ENCODE data around the gene CACNA1C.

The CACNA1C gene

DNA sequence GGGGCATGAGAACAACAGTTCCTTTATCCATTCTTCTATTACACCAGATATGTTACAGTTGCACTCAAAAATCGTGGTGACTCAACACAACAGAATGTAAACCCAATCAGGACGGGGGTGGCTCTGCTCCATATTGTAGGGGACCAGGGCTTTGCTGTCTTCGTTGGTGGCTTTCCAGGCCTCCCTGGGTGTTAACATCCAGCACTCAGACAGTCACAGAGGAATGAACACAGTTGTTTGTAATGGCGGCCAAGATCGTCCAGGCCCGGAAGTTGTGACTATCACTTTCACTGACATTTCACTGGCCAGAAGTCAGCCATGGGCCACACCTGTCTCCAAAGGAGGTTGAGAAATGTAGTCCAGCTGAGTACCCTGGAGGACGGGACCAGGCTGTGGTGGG is 204.1 kb downstream of the CACNA1C start:
- DNase-seq (ENCODE audit: low spot score): peak; percentile 44

DNA sequence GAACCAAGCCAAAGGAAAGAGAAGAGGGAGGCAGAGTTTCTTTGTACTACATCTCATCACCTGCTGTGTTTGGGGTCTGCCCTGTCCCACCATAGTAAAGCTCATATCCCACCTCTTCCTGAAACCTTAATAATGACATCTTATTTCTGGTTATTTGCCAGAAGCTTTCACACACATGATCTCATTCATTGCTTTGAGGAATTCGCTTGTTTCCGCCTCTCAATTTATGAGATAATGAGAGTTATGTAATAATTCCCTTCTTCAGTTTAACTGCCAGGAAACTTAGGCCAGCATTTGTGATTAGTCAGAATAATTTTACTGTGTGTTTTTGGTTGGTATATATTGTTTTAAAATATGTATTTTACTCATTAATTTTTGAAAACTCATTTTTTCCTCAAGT is 205.2 kb downstream of the CACNA1C start:
- DNase-seq (ENCODE audit: low spot score): no peak

DNA sequence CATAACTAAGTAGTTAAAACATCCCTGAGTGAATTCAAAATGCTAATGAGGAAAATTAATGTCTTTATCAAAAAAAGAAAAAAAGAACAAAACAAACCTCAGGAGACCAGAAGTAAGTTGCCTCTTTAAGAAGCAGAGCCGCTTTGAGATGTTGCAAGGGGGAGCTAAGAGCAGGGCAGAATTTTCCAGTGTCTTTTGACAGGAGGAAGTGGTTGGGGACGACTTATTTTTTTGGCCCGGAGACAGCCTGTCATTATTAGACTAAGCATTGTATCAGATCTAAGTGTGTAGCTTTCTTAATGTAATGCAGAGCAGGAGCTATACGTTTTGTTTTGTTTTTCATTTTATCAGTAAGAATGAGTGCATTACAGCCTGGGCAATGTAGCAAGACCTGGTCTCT is 206.6 kb downstream of the CACNA1C start:
- no peak for DNase-seq (ENCODE audit: low spot score)

DNA sequence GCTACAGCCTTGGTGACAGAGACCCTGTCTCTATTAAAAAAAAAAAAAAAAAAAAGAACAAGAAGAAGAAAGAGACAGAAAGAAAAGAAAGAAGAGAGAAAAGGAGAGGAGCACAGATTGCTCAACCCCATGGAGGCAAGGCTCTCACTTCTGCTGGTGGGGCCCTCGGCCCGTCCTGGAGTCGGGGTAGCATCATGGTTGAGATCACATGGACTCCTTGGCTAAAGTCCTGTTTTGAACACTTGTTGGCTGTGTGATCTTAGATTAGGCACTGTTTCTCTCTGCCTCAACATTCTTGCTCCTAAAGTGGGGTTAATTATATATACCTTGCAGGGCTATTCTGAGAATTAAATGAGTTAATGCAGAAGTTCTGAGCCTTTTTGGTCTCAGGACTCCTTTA is 207.7 kb downstream of the CACNA1C start:
- DNase-seq (ENCODE audit: low spot score): no peak

DNA sequence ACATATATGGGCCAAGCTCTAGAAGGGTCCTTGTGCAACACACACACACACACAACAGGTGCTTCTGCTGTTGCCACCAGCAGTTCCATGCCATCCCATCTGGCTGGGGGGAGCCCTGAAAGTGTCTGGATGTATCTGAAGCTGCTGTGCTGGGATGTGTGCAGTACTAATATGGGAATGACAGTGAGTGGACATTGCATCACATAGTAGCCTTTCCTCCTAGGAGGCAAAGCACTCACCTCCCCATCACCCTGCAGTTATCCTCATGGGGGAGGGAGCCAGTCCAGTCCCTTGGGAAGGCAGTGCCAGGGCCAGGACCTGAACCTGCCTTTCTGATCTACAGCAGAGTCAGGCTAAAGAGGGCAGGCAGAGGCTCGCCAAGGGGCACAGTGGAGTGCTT is 208.9 kb downstream of the CACNA1C start:
- no peak for DNase-seq (ENCODE audit: low spot score)

DNA sequence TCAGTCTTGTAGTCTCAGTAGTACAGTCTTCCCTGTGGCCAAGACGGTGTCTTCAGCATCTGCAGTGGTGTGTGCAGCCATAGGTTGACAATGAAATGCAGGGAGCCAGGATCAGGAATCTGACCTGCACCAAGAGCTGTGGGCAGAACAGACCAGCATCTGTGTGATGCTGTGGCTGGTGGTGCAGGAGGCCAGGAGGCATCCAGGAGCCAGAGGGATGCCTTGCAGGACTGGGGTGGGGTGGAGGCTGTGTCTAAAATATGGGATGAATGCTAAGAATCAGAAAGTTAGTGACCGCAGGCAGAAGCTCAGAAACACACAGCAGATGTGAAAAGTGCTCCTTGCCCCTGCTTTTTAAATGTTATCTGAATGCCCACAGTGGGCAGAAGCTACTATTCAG is 209.7 kb downstream of the CACNA1C start:
- no peak for DNase-seq (ENCODE audit: low spot score)

DNA sequence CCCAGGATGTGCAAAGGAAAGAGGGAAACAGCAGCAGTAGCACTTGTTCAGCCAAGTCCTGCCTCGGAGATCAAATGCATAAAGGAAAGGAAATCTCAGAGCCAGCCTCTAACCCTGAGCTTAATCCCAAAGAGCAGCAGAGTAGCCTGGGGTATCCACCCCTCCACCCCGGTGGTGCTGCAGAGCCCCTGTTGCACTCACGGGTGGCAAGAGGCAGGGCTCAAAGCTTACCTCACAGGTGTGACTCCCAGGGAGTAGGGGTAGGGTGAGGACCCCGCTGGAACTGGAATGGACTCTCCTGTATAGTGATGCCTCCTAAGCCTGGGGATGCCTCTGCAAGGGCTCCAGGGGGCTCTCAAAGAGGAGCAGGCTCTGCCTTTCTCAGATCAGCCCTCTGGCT is 211.1 kb downstream of the CACNA1C start:
- no peak for DNase-seq (ENCODE audit: low spot score)

DNA sequence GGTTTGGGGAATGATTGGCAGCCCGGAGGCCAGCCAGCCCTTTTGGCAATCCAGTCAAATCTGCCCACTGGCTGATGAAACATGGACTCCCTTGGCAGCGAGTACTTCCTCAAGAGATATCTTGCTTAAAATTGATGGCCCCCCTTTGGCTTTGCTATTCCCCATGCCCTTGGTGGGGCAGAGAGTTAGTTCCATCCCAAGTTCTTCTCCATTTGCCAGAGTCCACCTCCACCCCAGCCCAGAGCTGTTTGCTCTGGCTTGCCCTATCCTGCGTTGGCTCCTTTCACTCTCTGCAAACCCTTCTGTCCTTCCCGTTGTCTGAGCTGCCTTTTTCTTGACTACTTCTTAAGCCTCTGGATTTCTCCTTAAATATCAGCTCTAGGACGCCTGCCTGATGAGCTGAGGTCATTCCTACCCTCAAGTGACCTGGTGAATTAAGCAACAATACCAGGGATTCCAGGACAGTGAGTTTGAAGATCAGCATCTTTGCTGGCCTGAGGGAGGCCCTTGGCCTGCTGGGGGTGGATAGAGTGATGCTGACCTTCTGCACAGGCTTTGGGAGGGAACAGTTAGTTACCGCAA is 212.0 kb downstream of the CACNA1C start:
- peak; percentile 95 for DNase-seq (ENCODE audit: low spot score)

DNA sequence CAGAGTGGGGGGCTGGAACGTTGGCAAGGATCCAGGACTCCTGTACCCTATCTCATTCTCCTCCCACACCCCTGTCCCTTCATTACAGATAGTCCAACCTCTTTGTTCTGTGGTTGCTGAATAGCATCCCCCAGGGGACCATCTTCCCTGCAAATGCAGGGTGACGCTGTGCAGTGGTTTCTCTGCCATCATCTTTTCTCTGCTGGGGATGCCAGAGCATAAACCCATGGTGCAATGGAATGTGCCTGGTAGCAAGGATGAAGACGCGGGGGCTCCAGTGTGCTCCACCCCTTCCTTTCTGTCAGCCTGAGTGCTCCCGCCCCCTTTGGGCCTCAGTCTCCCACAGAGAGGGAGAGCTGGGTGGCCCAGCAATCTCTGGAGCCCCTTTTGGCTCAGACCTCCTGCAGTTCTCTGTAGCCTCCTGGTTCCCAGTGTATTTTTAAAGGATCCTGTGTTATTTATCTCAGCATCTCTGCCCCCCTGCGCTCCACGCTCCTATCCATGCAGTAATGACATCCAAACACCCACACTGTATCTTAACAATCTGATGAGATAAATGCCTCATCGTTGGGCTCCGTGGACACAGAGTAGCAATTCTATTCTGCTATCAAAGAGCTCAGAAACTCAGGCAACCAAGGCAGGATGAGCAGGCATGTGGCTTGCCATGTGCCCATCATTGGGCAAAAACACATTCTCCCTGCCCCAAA is 212.8 kb downstream of the CACNA1C start:
- peak; percentile 70 for DNase-seq (ENCODE audit: low spot score)

DNA sequence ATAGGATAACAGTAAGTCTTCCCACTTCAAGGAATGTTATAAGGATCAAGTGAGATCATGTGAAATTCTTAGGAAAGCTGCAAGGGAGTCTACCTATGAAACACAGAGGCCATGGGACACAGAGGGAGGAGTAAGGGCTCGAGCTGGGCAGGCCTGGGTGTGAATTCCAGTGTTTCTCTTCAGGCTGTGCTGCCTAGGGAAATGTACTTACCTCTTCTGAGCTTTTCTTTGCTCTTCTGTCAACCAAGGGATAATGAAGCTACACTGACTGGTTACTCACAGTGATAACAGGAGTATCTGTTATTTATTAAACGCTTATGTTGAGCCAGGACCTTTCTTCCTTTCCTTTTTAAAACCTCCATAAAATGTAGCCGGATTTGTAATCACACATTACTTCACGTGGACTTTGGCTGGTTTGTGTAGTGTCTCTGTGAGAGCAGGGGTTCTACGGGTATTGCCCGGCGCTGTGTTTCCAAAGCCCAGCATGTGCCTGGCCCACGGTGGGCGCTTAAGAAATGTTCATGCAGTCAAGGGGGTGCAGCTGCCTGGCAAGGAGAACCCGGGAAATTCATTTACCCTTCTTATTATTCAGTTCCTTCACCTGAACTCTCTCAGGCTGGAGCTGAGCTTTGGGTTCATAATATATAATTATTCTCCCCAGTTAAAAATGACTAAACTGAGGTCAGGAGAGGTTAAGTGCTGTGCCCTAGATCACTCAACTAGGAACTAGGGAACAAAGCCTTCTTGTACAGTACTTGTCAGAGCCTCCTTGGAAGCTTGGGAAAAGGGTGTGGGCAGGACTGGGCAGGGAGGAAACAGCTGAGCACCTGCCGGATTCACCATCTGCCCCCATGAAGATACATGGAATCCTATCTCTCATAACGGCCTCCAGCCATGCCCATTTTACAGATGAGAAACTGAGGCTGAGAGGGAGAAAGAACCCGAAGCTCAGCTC is 214.2 kb downstream of the CACNA1C start:
- no peak for DNase-seq (ENCODE audit: low spot score)

DNA sequence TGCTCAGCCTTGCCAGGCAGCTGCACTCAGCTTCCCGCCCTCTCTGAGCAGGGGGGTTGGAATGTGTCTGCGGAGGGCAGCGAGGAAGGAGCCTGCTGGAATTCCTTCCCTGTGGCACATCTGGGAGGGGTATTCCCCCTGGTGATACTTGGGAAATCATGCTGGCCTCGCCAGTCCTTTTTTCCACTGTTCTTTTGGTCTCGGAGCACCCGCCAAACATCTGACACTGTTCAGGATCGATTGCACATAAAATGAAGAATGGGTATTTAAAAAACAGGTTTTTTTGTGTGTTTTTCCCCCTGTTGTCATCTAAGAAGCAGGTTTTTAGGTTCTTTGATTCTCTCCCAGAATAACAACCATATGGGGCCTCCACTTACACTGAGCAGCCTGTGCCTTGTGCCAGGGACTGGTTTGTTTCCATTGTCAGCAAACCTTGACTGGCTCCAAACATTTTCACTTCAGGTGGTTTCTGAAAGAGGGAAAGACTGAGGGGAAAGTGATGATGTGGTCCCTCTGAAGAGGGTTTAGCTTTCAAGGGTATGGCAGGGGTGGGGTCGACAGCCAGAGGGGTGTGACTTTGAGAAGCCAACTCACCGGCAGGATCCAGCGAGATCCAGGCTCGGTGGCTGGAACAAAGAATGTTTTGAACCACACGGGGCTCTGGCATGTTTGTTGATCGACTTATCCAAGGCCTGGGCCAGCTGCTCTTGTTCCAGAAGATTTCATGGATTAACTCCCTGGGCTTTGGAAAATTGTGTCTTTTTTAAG is 215.1 kb downstream of the CACNA1C start:
- peak; percentile 82 for DNase-seq (ENCODE audit: low spot score)

DNA sequence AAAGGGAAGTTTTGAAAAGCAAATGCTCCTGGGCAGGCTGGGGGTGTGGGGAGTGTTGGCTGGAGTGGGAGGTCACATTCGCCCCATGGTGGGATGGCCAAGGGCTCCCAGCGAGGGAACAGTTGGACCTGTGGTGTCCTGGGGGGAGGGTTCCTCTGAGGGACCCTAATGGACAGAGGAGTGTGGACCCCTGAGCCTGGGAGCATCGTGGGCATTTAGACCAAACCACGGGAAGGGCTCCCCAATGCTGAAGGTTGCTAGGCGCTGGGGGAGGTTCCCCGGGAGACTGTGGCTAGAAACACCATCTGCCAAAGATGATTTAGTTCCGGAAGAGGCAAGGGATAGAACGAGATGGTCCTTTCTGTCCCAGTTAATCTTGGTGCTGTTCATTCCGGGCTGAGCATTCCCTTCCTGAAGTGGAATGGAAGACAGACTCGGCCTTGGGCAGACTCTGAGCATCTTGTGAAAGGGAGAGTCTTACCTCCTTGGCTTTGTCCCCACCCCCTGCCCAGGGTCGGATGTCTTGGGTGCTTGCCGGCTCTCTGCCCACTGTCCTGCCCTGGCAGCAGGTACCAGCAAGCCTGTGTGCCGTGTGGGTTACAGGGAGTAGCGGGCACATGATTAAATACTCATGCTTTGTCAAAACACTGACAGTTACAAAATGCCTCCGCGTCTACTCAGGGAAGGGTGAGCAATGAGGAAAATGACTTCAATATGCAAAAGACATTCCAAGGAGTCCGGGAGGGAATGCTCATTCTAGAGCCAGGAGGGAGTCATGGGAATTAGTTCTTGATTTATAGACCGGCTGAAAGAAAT is 215.9 kb downstream of the CACNA1C start:
- peak; percentile 86 for DNase-seq (ENCODE audit: low spot score)

DNA sequence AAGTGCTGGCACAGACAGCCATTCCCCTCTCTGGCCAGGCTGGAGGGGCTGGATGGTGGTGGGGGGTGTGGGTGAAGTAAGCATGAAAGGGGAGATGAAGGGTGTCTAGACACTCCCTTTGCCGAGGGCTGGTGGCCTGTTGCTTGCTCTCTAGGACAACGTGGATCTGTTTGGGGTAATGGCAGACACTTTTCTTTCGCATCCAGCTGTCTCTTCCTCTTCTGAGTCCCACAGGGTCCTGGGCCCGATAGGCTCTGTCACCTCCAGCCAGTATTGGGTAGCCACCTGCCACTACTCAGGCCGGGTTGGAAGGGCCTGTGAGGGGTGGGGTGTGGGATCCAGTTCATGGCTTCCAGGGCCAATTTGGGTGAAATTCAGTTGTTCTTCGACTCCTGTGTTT is 218.1 kb downstream of the CACNA1C start:
- DNase-seq (ENCODE audit: low spot score): no peak

DNA sequence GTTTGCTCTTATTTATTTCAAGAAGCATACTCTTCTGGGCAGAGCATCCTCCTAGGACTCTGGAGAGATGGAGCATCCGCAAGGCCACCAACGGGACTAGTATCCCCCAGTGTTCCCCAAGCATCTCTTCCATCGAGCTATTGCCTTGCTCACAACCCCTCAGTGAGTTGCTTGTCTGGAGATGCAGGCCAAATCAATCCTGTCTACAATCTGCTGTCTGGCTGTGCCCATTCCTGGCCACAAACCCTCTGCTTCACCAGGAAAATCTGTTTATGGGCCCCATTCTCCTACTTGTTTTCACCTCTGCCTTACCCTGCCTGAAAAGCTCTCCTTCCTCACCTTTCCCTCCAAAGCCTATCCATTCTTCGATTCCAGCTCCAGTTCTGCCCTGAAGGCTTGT is 219.2 kb downstream of the CACNA1C start:
- no peak for DNase-seq (ENCODE audit: low spot score)

DNA sequence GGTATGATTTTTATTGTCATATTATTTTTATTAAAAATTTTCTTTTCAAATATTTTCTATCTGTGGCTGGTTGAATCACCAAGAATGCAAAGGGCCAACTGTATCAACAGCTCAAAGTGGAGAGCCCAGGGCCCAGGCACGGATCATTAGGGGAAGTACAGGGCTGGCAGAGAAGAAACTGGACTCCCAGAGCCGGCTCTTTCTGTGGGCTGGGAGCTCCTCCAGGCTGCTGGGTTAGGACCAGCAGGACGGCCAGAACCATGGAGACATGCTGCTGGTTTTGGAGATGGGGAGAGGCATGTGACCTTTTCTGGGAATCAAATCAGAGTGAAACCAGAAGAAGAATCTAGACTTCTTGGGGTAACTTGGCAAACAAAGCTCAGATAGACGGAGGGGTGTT is 220.5 kb downstream of the CACNA1C start:
- DNase-seq (ENCODE audit: low spot score): peak; percentile 71

DNA sequence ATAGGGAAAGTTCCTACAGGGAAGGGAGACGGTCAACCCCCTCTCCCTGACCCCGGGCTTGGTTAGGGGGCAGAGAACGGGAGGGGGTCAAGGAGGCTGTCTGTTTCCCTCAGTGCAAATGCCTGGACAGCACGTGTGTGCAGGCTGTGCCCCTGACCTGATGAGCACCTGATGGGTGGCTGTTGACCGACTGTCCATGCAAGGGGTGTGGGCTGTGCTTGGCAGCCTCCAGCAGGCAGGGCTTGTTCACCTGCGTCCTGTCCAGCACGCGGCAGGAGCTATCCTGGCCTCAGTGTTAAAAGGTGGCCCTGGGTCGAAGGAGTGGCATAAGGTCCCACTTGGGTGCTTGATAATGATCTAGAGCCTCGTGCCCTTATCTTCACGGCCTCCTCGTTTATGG is 221.0 kb downstream of the CACNA1C start:
- no peak for DNase-seq (ENCODE audit: low spot score)

DNA sequence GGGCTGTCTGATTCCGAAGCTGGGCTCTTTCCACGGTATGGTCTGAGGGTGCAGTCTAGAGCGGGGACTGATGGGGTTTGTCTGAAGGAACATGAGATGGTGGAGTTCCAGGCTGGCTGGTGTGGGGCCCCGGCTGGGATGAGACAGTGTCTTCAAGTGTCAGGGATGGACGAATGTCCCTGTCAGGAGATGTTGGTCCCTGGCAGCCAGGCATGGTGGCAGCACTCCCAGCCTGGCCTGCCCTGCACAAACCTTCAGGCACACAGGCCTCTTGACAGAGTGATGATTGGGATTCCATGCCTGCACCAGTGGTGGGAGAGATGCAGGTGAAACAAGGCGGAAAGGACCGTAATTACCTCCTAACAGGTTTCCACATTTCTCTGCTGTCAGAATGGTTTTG is 221.9 kb downstream of the CACNA1C start:
- DNase-seq (ENCODE audit: low spot score): no peak

DNA sequence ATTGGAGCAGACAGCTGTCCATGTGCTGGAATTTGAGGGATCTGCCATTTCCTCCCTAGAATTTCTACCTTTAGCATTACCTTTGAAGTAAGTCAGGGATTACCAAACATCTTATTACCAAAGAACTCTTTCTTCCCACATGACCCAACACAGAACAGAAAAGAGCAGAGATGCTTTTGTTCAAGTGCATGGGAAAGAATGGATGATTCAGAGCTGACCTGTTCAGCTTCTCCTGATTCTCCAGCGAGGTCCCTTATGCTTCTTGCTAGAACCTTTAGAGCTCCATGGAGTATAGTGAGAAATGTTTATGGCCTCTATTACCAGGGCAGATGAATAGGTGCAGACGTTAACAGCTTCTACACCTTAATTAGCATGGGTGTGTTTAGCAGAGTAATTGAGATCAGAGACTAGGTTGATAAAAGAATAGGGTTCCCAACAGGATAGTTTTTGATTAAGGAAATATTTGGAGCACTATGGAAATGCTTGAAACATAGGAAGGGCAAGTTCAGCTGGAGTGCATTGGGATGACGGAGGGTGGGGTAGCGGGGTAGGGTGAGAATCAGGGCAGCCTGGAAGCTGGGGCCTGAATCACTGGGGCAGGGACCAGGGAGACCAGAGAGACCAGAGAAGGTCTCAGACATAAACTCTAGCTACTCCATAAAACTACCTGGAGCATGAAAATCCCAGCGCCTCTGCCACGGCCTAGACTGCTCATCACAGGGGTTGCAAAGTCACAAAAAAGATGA is 223.7 kb downstream of the CACNA1C start:
- DNase-seq (ENCODE audit: low spot score): no peak

DNA sequence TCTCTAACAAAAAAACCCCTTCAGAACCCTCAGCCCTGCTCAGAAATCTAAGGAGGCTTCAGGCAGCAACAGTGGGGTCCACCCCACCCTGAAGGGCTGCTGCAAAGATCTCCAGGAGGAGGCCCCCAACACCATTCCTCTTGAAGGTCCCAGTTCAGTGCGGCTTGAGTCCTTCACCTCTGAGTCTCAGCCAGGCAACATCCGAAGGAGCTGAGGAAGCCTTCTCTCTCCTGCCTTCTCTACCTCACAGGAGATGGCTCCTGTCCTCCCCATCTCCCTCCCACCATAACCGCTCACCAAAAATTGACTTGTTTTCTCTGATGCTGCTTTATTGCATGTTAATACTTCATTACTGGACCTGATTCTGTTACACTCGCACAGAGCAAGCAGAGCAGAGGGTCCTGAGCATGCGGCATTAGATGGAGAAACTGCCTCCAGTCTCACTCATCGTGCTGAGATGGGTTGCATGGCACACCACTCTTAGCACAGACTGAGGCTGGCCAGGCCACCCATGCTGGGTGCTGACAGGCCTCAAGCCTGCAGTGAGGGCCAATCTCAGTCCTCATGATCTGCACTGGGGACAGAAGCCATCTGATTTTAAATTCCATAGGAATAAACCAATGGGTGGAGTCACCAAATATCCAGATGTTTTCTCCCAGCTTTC is 224.8 kb downstream of the CACNA1C start:
- no peak for DNase-seq (ENCODE audit: low spot score)

DNA sequence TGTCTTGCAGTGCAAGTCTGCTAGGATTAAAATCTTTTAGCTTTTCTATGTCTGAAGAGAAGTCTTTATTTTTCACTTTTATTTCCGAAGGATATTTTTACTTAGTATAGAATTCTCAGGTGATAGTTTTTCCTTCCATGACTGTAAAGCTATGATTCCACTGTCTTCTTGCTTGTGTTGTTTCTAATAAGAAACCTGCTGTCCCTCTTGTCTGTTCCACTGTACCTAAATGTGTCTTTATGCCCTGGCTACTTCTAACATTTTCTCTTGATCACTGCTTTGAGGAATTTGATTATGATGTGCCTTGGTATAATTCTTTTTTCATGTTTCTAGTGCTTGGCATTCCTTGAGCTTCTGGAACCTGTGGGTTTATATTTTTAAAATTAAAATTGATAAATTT is 228.7 kb downstream of the CACNA1C start:
- DNase-seq (ENCODE audit: low spot score): no peak
